Natural killer cell (primary cell): ENCODE data around the gene TTC28. TPM values are rescaled to one million over a fixed set of nuclear protein-coding genes. Genes with fewer than 3 reads are reported as not detected.

Source experiments
- ATAC-seq, 3 donors: fragments of 150-1000 bp in 2 of 3; fragments of 200-7000 bp in 1 of 3; cut with Tn5 transposase; 1 replicate in 1 of 3; 2 replicates in 2 of 3; pipeline ENCODE4 v1.10.0; 2021; ENCODE audit warnings: mild to moderate bottlenecking in 2 of 3, moderate library complexity in 2 of 3
- DNase-seq, 2 donors: peaks; one replicate each; pipeline versions ENCODE4 v3.0.0 to v3.0.0-alpha.2; 2013 to 2021; ENCODE audit warnings: mixed read lengths in 1 of 2
- H3K27ac ChIP-seq: one replicate; pipeline ENCODE4 v1.5.1; 2013; ENCODE audit warnings: mild to moderate bottlenecking, low read length
- H3K27me3 ChIP-seq: one replicate; pipeline ENCODE4 v1.6.1; 2013; ENCODE audit warnings: low read length; ENCODE audit not compliant: control insufficient read depth, insufficient read depth
- H3K36me3 ChIP-seq: one replicate; pipeline ENCODE4 v1.6.1; 2013; ENCODE audit warnings: low read length; ENCODE audit not compliant: control insufficient read depth, insufficient read depth
- H3K4me1 ChIP-seq: one replicate; pipeline ENCODE4 v1.6.1; 2013; ENCODE audit warnings: low read length; ENCODE audit not compliant: control insufficient read depth, insufficient read depth
- H3K4me3 ChIP-seq: one replicate; pipeline ENCODE4 v1.5.1; 2013; ENCODE audit warnings: low read length
- H3K9me3 ChIP-seq: one replicate; pipeline ENCODE4 v1.6.1; 2013; ENCODE audit warnings: low read length; ENCODE audit not compliant: control insufficient read depth, insufficient read depth
- H3K27ac Mint-ChIP-seq, 2 donors: one replicate each; pipeline ENCODE4 v1.8.0; 2022; ENCODE audit warnings: mild to moderate bottlenecking in 2 of 2, mixed read lengths in 2 of 2, moderate library complexity in 1 of 2
- H3K27me3 Mint-ChIP-seq, 2 donors: one replicate each; pipeline ENCODE4 v1.8.0; 2022; ENCODE audit warnings: low read depth in 2 of 2, mixed read lengths in 2 of 2
- H3K36me3 Mint-ChIP-seq: one replicate; pipeline ENCODE4 v1.8.0; 2022; ENCODE audit warnings: mixed read lengths
- H3K4me1 Mint-ChIP-seq, 2 donors: one replicate each; pipeline ENCODE4 v1.8.0; 2022; ENCODE audit warnings: mixed read lengths in 2 of 2
- H3K4me3 Mint-ChIP-seq: one replicate; pipeline ENCODE4 v1.8.0; 2022; ENCODE audit warnings: mild to moderate bottlenecking, moderate library complexity, mixed read lengths
- H3K9me3 Mint-ChIP-seq, 2 donors: one replicate each; pipeline ENCODE4 v1.8.0; 2022; ENCODE audit warnings: mixed read lengths in 2 of 2
- CTCF ChIP-seq: fragments of 200-600 bp; IDR thresholded peaks from one replicate; pipeline ENCODE4 v1.8.0; 2022; ENCODE audit warnings: antibody characterized with exemption
- WGBS: methylation state at CpG from one replicate; pipeline ENCODE4 v1.1.7; 2013; ENCODE audit warnings: missing lambda C conversion rate; ENCODE audit not compliant: insufficient coverage; 5-methylcytosine and 5-hydroxymethylcytosine counted together
- intact Hi-C: fragments of 100-400 bp; cut with micrococcal nuclease; formaldehyde crosslinking; loops from one replicate; pipeline ENCODE4 v1.14.2; 2022
- total RNA-seq, 4 donors: library from RNA; stranded (reverse); fragments of 120-200 nt in 1 of 4; gene quantifications; one replicate each; pipeline versions ENCODE4 v1.2.3 to v1.2.4, GENCODE V29; 2013 to 2022

Gene TTC28
- total RNA-seq, 3 donors from 2014 or later (not counting 1 experiment from before 2014, with no cell fraction given), result 4.1 to 10.0 (median 8.6) TPM

GRCh38 chr22:28329186-28330073 lies 350.2 kb downstream of the TTC28 start:
- Mint-ChIP-seq H3K27ac (no peak overlapping the region), H3K4me3 (no peak overlapping the region), H3K27me3 (no peaks in the 10 kb centered on the region), H3K9me3 (no peaks in the 10 kb centered on the region), H3K36me3 (no peaks in the 10 kb centered on the region), H3K4me1 (no peaks in the 10 kb centered on the region)
- no peak for DNase-seq
- Histone ChIP-seq H3K4me1 (no peaks in the 10 kb centered on the region), H3K4me3 (no peak overlapping the region), H3K36me3 (no peaks in the 10 kb centered on the region), H3K9me3 (no peaks in the 10 kb centered on the region), H3K27me3 (no peaks in the 10 kb centered on the region), H3K27ac (no peak overlapping the region)
- 69% methylated on average over 2 of the region's 3 CpGs for WGBS
- no peak for ATAC-seq
- intact Hi-C loops, result no loop called here
- no peak for TF ChIP-seq CTCF

GRCh38 chr22:28328756-28329155 lies 350.9 kb downstream of the TTC28 start:
- H3K4me3 Mint-ChIP-seq, result no peak overlapping the region
- TF ChIP-seq CTCF, result no peak
- no CpG with 5 or more reads among the region's 1 CpG for WGBS
- DNase-seq, result no peak
- Histone ChIP-seq H3K9me3 (no peaks in the 10 kb centered on the region), H3K4me3 (no peak overlapping the region), H3K36me3 (no peaks in the 10 kb centered on the region), H3K4me1 (no peaks in the 10 kb centered on the region), H3K27ac (no peak overlapping the region), H3K27me3 (no peaks in the 10 kb centered on the region)
- H3K27me3 Mint-ChIP-seq, result no peaks in the 10 kb centered on the region
- ATAC-seq, result no peak
- H3K27ac Mint-ChIP-seq, result no peak overlapping the region
- H3K4me1 Mint-ChIP-seq, result no peaks in the 10 kb centered on the region
- H3K36me3 Mint-ChIP-seq, result no peaks in the 10 kb centered on the region
- no peaks in the 10 kb centered on the region for H3K9me3 Mint-ChIP-seq
- intact Hi-C loops, result no loop called here

GRCh38 chr22:28316014-28316413 lies 363.6 kb downstream of the TTC28 start:
- H3K36me3 Mint-ChIP-seq, result no peaks in the 10 kb centered on the region
- intact Hi-C loops, result no loop called here
- Histone ChIP-seq H3K4me3 (no peak overlapping the region), H3K27ac (no peak overlapping the region), H3K36me3 (no peaks in the 10 kb centered on the region), H3K4me1 (no peaks in the 10 kb centered on the region), H3K27me3 (no peaks in the 10 kb centered on the region), H3K9me3 (no peaks in the 10 kb centered on the region)
- no peak overlapping the region for H3K4me3 Mint-ChIP-seq
- H3K4me1 Mint-ChIP-seq, result no peaks in the 10 kb centered on the region
- ATAC-seq (no peak), DNase-seq (no peak)
- peaks cover 8 to 18% of the 10 kb centered on the region in 2 donors for H3K27me3 Mint-ChIP-seq
- no peak overlapping the region for H3K27ac Mint-ChIP-seq
- no peaks in the 10 kb centered on the region for H3K9me3 Mint-ChIP-seq
- TF ChIP-seq CTCF, result no peak
- WGBS, result 84% methylated on average over 3 of the region's 4 CpGs
